Measurements from ENCODE around the gene FOXP3.

The FOXP3 gene

GRCh38 chrX:49303346-49303745, 38.8 kb upstream of the FOXP3 start, which contains the start of gene GAGE10:
Gene GAGE10 (plus strand): TSS chrX:49303646. CDS start chrX:49304860, 1,214 bp downstream.
- TF ChIP-seq REST (IDR thresholded peaks at IDR 0.05; ENCODE audit: low read depth) = no peak
- TF ChIP-seq NFIC (IDR thresholded peaks at IDR 0.05) = no peak
- no peak for TF ChIP-seq CREB1 (IDR thresholded peaks at IDR 0.05; ENCODE audit: low read depth)
- no peak for TF ChIP-seq USF1 (IDR thresholded peaks at IDR 0.05)
- no peak for TF ChIP-seq EP300 (IDR thresholded peaks at IDR 0.05; ENCODE audit: borderline replicate concordance)
- no peak for TF ChIP-seq MAX (IDR thresholded peaks at IDR 0.05)
- TF ChIP-seq ZBTB7A (IDR thresholded peaks at IDR 0.05; ENCODE audit: low read depth) = no peak
- no peak for TF ChIP-seq YY1 (IDR thresholded peaks at IDR 0.05; ENCODE audit: low read depth)
- no peak for TF ChIP-seq FOXM1 (IDR thresholded peaks at IDR 0.05; ENCODE audit: borderline replicate concordance, low read depth)
- no peak for TF ChIP-seq RAD21 (IDR thresholded peaks at IDR 0.05; ENCODE audit: low read depth)
- no peak for TF ChIP-seq TEAD4 (IDR thresholded peaks at IDR 0.05)
- TF ChIP-seq EGR1 (IDR thresholded peaks at IDR 0.05) = no peak

GRCh38 chrX:49300703-49301102, 36.2 kb upstream of the FOXP3 start:
- TF ChIP-seq RAD21 (IDR thresholded peaks at IDR 0.05; ENCODE audit: low read depth) = no peak
- TF ChIP-seq FOXM1 (IDR thresholded peaks at IDR 0.05; ENCODE audit: borderline replicate concordance, low read depth) = no peak
- TF ChIP-seq CREB1 (IDR thresholded peaks at IDR 0.05; ENCODE audit: low read depth) = no peak
- TF ChIP-seq TEAD4 (IDR thresholded peaks at IDR 0.05) = no peak
- no peak for TF ChIP-seq USF1 (IDR thresholded peaks at IDR 0.05)
- no peak for TF ChIP-seq NFIC (IDR thresholded peaks at IDR 0.05)
- no peak for TF ChIP-seq TAF1 (IDR thresholded peaks at IDR 0.05; ENCODE audit: low read depth)
- TF ChIP-seq REST (IDR thresholded peaks at IDR 0.05; ENCODE audit: low read depth) = no peak
- TF ChIP-seq TCF12 (IDR thresholded peaks at IDR 0.05; ENCODE audit: low read depth) = no peak
- no peak for TF ChIP-seq MAX (IDR thresholded peaks at IDR 0.05)
- TF ChIP-seq EP300 (IDR thresholded peaks at IDR 0.05; ENCODE audit: borderline replicate concordance) = no peak
- no peak for TF ChIP-seq EGR1 (IDR thresholded peaks at IDR 0.05)
- no peak for TF ChIP-seq YY1 (IDR thresholded peaks at IDR 0.05; ENCODE audit: low read depth)
- TF ChIP-seq ZBTB7A (IDR thresholded peaks at IDR 0.05; ENCODE audit: low read depth) = no peak
- TF ChIP-seq CEBPB (IDR thresholded peaks at IDR 0.05) = no peak

GRCh38 chrX:49292400-49293362, 28.2 kb upstream of the FOXP3 start:
- no peak for TF ChIP-seq EGR1 (IDR thresholded peaks at IDR 0.05)
- no peak for TF ChIP-seq RAD21 (IDR thresholded peaks at IDR 0.05; ENCODE audit: low read depth)
- TF ChIP-seq ZBTB7A (IDR thresholded peaks at IDR 0.05; ENCODE audit: low read depth) = no peak
- no peak for TF ChIP-seq TCF12 (IDR thresholded peaks at IDR 0.05; ENCODE audit: low read depth)
- no peak for TF ChIP-seq FOXM1 (IDR thresholded peaks at IDR 0.05; ENCODE audit: borderline replicate concordance, low read depth)
- TF ChIP-seq TAF1 (IDR thresholded peaks at IDR 0.05; ENCODE audit: low read depth) = no peak

GRCh38 chrX:49291615-49292337, 27.3 kb upstream of the FOXP3 start:
- TF ChIP-seq NFIC (IDR thresholded peaks at IDR 0.05) (no peak), CEBPB (IDR thresholded peaks at IDR 0.05) (no peak), RAD21 (IDR thresholded peaks at IDR 0.05; ENCODE audit: low read depth) (peak; percentile 71)

GRCh38 chrX:49290215-49290614, 25.7 kb upstream of the FOXP3 start:
- no peak for TF ChIP-seq REST (IDR thresholded peaks at IDR 0.05; ENCODE audit: low read depth)
- no peak for TF ChIP-seq CREB1 (IDR thresholded peaks at IDR 0.05; ENCODE audit: low read depth)
- no peak for TF ChIP-seq MAX (IDR thresholded peaks at IDR 0.05)
- no peak for TF ChIP-seq CEBPB (IDR thresholded peaks at IDR 0.05)
- no peak for TF ChIP-seq FOXM1 (IDR thresholded peaks at IDR 0.05; ENCODE audit: borderline replicate concordance, low read depth)
- TF ChIP-seq TEAD4 (IDR thresholded peaks at IDR 0.05) = no peak
- no peak for TF ChIP-seq ZBTB7A (IDR thresholded peaks at IDR 0.05; ENCODE audit: low read depth)
- TF ChIP-seq TAF1 (IDR thresholded peaks at IDR 0.05; ENCODE audit: low read depth) = no peak
- no peak for TF ChIP-seq USF1 (IDR thresholded peaks at IDR 0.05)
- TF ChIP-seq EP300 (IDR thresholded peaks at IDR 0.05; ENCODE audit: borderline replicate concordance) = no peak

Measured in Ishikawa (cell line).